Body of pancreas (tissue), 4 donors: ENCODE data around the gene ARHGAP12.

Source experiments
- POLR2A ChIP-seq, 3 donors: fragments of 450-650 bp; IDR thresholded peaks; one replicate each; pipeline ENCODE4 v1.6.1; 2016; ENCODE audit warnings: antibody characterized with exemption in 3 of 3, mild to moderate bottlenecking in 2 of 3
- TF ChIP-seq, protein P1 (sequence below), 7 experiments: fragments of 450-650 bp in 4 of 7; fragments of 200-600 bp in 3 of 7; sonication (generic) in 3 of 7; IDR thresholded peaks; one replicate each; pipeline ENCODE4 v1.5.1; 2016 to 2019; ENCODE audit warnings: antibody characterized with exemption in 7 of 7

DNA sequence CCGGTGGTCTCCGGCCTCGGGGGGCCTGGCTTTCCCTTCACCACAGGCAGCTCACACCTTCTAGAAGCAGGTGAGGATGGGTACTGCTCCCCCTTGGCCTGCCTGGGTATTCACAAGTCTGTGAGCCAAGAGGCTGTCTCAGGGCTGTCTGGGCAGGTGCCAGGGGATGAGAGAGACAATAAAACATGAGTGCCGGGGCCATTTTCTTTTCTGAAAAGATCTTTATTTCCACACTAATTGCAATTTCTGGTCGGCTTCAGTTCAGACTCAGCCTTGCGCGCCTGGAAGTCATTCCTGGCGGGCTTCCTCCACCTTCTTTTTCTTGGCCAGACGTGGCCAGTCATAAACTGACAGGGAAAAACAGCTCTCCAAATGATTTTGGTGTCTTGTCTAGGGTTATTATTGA, 171.2 kb downstream of the ARHGAP12 start:
- TF ChIP-seq POLR2A (IDR thresholded peaks at IDR 0.05), result no peak
- TF ChIP-seq, protein P1, sequence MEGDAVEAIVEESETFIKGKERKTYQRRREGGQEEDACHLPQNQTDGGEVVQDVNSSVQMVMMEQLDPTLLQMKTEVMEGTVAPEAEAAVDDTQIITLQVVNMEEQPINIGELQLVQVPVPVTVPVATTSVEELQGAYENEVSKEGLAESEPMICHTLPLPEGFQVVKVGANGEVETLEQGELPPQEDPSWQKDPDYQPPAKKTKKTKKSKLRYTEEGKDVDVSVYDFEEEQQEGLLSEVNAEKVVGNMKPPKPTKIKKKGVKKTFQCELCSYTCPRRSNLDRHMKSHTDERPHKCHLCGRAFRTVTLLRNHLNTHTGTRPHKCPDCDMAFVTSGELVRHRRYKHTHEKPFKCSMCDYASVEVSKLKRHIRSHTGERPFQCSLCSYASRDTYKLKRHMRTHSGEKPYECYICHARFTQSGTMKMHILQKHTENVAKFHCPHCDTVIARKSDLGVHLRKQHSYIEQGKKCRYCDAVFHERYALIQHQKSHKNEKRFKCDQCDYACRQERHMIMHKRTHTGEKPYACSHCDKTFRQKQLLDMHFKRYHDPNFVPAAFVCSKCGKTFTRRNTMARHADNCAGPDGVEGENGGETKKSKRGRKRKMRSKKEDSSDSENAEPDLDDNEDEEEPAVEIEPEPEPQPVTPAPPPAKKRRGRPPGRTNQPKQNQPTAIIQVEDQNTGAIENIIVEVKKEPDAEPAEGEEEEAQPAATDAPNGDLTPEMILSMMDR (IDR thresholded peaks at IDR 0.05), result no peak
